Head of caudate nucleus (tissue), 42 donors: Measurements from ENCODE around the gene SLC43A3.

Experiments
- DNase-seq, 42 donors: peaks; one replicate each; pipeline versions ENCODE4 v3.0.0 to v3.0.0-alpha.2; 2020 to 2021; ENCODE audit warnings: mixed read lengths in 7 of 42
- intact Hi-C: fragments of 100-400 bp; cut with DNase I; formaldehyde crosslinking; loops from one replicate; pipeline ENCODE4 v1.15.0; 2022

Gene SLC43A3

GRCh38 chr11:57395905-57396623, 30.9 kb downstream of the SLC43A3 start:
- intact Hi-C loops: no loop called here
- DNase-seq: no peak

DNA sequence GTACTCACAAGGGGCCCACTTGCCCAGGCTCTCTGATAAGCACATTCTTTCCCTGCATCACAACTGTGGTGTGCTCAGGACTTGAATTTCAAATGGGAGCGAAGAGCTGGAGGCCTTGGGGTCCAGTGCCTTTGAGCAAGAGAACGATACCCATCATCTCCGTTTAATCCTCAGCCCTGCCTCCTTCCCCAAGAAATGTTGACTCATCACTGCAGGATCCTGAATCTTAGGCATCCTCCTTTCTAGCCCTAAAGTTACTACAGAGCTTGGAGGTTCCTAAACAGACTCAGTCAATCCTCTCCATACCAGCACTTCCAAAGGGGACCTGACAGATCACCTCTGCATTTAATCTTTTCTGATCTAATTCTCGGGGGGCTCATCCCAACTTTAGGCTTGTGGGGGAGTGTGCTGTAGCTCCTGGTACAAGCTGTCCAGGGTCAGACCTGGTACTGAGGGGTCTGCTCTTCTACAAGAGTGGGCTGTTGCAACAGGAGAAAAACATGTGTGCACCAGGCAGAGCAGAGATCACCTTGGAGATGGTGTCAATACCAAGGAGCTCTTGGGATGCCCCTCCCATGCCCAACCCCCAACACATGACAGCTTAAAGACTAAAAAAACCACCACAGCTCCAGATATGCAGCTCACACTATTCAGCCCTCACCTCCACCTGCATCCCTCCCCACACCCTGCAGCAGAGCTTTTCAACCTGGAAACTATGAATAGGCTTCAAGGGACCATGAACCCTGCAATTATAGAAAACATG, 32.5 kb downstream of the SLC43A3 start:
- no peak for DNase-seq
- intact Hi-C loops: no loop called here

DNA sequence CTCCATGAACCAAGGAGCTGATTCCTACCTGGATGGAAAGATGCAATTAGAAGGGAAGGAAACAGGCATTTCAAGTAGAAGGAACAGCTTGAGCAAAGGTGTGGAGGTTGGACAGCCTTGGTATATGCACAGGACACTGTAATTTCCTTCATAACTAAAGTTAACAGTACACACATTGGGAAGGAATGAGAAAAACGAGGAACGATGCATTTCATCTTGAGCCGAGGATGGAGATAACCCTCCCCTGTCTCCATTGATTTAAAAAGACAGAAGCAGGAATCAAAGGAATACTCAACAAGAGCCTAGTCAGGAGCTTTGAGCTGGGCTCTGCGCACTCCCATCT, 34.2 kb downstream of the SLC43A3 start:
- no peak for DNase-seq
- intact Hi-C loops: no loop called here

- no peak for DNase-seq
- intact Hi-C loops: no loop called here
These were observed 34.7 kb downstream of the SLC43A3 start for GRCh38 chr11:57392066-57392762.

DNA sequence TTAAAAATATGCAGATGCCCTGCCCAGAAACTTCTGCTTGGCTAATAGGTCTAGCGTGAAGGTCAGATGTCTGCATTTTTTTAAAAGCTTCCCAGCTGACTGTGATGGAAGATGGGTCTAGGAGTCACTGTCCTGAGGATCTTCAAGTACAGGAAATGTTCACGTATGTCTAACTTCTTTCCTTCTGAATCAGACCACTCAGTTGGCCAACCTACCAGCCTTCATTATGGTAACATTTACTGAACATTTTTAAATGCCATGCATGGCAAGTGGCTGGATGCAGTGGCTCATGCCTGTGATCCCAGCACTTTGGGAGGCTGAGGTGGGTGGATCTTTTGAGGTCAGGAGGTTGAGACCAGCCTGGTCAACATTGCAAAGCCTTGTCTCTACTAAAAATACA, 35.4 kb downstream of the SLC43A3 start:
- intact Hi-C loops: no loop called here
- DNase-seq: no peak

- intact Hi-C loops: no loop called here
- DNase-seq: no peak
These were observed 35.8 kb downstream of the SLC43A3 start for GRCh38 chr11:57391111-57391510.

- intact Hi-C loops: no loop called here
- DNase-seq: no peak
These were observed 36.4 kb downstream of the SLC43A3 start, which contains the start of gene PRG2 for GRCh38 chr11:57390535-57390934. TSS of gene PRG2 (minus strand) at chr11:57390650. CDS start at chr11:57389944, 706 bp downstream.

- intact Hi-C loops: no loop called here
- peak in 39 of 42 donors; percentile 6 to 62 (median 35) for DNase-seq
These were observed 39.5 kb downstream of the SLC43A3 start for GRCh38 chr11:57387289-57388030.

DNA sequence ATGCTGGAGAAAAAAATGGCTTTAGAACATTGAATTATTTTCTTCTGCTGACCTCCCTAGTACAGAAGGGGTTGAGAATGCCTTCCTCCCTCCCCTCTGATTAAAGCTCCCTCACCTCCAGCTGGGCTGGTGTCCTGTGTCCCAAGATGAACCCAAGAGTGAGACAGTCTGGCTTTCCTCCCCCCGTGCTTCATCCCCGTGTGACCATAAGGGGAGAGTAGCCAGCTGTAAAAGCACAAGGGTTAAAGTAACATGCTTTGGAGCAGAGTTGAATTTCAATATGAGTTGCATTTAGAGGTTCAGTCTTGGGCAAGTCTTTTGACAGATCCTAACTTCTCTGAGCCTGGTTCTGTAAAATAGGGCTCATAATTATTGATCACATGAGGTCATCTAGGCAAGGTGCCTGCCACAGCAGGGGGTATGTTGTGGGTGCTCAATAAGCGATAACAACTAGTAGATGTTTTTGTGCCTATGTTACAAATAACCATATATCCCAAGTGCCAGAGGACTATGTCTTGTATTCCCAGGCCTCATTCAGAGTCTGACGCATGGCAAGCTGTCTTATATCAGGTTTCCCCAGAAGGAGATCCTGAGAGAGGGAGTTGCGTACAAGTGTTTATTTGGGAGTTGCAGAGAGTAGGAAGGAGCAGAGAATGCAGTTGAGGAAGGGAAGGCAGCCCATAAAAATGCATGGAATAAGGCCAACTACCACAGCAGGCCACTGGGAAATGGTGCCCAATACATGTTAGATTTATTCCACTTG, 40.6 kb downstream of the SLC43A3 start:
- DNase-seq: no peak
- intact Hi-C loops: no loop called here

GRCh38 chr11:57380975-57381374, 45.9 kb downstream of the SLC43A3 start, which contains the start of gene PRG3:
TSS of gene PRG3 (minus strand) at chr11:57381150. CDS start at chr11:57380708, 442 bp downstream.
- DNase-seq: no peak
- intact Hi-C loops: no loop called here

GRCh38 chr11:57379732-57380131, 47.2 kb downstream of the SLC43A3 start:
- DNase-seq: no peak
- intact Hi-C loops: no loop called here

DNA sequence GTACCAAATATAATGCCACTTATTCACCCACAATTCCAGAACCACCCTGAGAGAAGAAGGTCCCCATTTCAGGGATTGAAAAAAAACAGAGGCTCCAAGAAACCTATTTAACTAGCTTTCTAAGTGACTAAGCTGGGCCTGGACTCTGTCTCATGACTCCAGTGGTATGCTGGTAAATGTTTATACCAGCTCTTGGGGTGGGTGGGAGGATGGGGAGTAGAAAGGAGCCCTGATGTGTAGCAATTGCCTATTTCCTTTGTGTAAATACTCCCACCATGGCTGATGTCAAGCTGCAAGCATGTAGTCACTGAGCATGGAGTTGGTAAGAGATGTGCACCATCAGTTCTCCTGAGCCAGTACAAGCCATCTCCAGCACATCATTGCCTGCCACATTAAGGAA, 48.7 kb downstream of the SLC43A3 start:
- intact Hi-C loops: no loop called here
- no peak for DNase-seq

GRCh38 chr11:57377107-57377506, 49.8 kb downstream of the SLC43A3 start:
- no peak for DNase-seq
- intact Hi-C loops: no loop called here

GRCh38 chr11:57376095-57377090, 50.5 kb downstream of the SLC43A3 start:
- intact Hi-C loops: no loop called here
- no peak for DNase-seq

DNA sequence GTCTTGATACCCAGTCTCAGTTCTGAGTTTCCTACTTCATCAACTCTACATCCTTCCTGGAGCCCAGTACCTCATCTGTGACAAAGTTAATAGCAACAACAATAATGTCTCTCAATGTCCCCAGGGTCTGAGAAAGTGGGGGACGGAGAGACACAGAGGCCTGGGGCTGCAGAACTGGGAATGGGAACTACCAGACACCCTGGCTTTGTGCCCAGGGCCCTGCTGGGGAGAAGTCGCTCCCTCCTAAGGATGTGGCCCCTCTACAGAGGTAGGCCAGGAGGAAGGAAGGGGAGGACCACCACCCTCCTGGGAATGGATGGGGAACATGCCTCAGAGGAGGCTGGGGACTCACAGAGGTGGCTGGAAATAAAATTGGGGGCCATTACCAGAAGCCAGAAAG, 51.4 kb downstream of the SLC43A3 start:
- intact Hi-C loops: no loop called here
- DNase-seq: no peak

GRCh38 chr11:57374966-57375365, 52.0 kb downstream of the SLC43A3 start:
- DNase-seq: no peak
- intact Hi-C loops: no loop called here

DNA sequence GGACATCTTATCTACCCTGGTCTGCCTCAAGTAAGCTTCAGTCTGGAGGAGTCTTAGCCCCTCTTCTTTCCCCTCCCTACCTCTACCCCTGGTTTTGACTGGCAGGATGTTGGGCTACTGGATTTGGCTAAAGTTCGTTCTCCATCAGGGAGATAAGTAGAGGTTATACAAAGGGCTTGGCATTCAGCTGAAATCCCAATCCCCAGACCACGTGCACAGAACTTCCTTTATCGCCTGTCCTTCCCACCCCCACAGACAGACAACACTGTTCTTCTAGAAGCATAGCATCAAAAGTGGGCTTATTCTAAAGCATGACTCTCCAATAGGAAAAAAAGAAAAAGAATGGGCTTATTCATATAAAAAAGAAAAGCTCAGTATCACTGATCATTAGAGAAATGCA, 53.8 kb downstream of the SLC43A3 start:
- no peak for DNase-seq
- intact Hi-C loops: no loop called here
